Iris pigment epithelial cell (primary cell): ENCODE measurements around the gene CADM2.
"Not testable (repeated sequence)": the region's sequence is repeated elsewhere in the genome, so short reads cannot be mapped to it uniquely, and the experiment has no call there.

Experiments
- DNase-seq: peaks from one replicate; pipeline ENCODE4 v3.0.0-alpha.2; 2011; ENCODE audit warnings: low read depth

The CADM2 gene

GRCh38 chr3:84958495-84959469 lies at the start of gene CADM2:
TSS of gene CADM2 (plus strand) at chr3:84958989.
- peak; percentile 85 for DNase-seq

DNA sequence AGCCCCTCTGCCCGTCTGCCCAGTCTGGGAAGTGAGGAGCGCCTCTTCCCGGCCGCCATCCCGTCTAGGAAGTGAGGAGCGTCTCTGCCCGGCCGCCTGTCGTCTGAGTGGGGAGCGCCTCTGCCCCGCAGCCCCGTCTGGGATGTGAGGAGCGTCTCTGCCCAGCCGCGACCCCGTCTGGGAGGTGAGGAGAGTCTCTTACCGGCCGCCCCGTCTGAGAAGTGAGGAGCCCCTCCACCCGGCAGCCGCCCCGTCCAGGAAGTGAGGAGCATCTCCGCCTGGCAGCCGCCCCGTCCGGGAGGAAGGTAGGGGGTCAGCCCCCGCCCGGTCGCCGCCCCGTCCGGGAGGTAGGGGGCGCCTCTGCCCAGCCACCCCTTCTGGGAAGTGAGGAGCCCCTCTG lies 40.2 kb upstream of the CADM2 start:
- not testable (repeated sequence) for DNase-seq

DNA sequence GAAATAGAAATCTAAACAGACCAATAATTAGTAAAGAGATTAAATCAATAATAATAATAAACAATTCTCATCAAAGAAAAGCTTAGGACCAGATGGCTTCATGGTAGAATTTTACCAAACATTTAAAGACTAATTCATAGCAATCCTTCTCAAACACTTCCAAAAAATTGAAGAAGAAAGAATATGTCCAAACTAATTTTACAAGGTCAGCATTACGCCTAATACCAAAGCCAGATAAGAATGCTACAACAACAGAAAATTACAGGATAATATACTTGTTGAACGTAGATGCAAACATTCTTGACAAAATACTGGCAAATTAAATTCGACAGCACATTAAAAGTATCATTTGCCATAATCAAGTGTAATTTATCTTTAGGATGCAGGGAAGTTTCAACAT lies 36.1 kb upstream of the CADM2 start:
- no peak for DNase-seq

- no peak for DNase-seq
Measured at GRCh38 chr3:84925571-84925970, 33.2 kb upstream of the CADM2 start.

DNA sequence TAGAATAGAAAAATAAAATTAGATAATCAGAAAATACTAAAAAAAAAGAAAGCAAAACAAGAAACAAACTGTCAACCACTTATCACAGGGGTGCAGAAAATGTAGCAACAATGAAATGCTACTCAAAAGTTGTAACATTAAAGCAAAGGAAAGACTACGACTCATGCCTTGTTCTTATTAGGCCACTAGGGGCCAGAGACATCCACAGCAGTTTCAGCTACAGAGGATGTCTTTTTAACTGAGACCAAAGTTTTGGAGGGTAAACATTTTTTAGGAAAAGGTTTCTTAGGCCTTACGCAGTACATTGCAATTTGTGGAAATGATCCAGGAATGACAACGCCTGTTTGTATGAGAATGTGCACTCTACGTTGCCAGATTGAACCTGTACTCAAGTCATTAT lies 15.4 kb upstream of the CADM2 start:
- DNase-seq, result no peak

GRCh38 chr3:84946240-84946639 lies 12.5 kb upstream of the CADM2 start:
- DNase-seq, result peak; percentile 2

GRCh38 chr3:84959470-84960271 lies 882 bp downstream of the CADM2 start:
- no peak for DNase-seq

GRCh38 chr3:84960581-84960980 lies 1.8 kb downstream of the CADM2 start:
- DNase-seq, result no peak

- DNase-seq, result no peak
Measured at GRCh38 chr3:84961011-84961410, 2.2 kb downstream of the CADM2 start.

DNA sequence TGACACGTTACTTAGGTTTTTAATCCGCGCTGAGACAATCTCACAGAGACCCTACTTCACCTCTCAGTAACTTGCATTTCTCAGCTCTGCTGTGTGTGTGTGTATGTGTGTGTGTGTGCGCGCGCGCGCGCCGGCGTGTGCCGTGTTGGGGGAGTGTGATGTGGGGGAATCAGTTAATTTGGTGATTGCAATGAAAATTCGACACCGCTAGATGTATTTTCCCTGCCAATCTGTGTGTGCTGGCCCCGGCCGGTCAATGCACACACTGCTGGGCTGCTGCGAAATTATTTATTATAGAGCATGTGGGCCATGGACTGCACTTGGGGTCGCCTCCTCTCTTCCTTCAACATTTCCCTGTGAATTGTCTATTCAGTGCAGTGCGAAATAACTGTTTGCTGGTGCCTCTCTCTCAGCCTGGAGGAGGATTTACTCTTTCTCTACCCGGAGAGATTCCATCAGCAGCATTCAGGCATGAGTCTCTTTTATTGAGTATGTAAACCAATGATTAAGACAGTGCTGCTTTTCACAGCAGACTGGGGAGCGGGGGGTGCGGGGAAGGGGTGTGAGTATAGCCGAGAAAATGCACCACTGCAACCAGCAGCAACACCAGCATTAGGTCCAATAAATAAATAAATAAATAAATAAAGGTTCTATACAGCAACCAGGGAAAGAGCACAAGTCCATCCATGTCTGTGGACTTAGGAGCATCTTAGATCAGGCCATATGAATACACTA lies 2.9 kb downstream of the CADM2 start:
- no peak for DNase-seq

DNA sequence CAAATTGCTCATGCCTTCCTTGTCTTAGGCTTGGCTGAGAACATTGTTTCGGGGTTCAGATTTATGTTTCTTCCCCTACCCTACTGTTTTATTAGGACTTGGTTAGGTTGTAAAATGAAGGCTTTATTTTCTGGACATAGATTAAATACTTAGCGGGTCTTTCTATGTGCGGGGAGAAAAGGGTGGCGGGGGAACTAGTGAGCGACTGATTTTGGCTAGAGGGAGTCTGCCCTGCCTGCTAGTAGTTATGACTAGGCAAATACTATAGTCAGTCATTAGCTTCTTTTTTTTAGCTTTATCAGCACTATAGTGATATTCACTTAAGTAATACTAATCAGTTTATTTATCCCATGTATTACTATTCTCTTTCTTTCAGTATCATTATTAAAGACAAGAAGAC lies 3.6 kb downstream of the CADM2 start:
- DNase-seq, result no peak

DNA sequence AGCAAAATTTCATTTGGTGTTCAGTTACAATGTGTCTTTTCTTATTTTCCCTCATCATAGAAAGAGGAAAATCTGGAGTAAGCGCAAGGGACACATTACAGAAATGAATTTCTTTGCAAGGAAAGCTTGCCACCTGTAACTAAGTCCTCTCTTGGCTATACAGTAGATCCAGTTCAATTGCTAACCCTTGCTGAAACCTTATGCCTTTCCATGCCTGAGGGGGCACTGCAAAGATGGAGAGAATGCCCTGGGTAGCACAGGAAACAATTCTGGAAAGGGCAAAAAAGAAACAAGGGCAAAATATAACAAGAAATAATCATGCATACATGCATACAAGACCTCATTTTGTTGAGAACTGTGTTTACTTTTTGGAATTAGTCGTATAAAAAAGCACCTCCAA lies 4.3 kb downstream of the CADM2 start:
- no peak for DNase-seq

GRCh38 chr3:84965141-84965540 lies 6.4 kb downstream of the CADM2 start:
- peak; percentile 52 for DNase-seq

- DNase-seq, result peak; percentile 21
Measured at GRCh38 chr3:84967767-84968581, 9.2 kb downstream of the CADM2 start.

GRCh38 chr3:84968701-84969235 lies 10.0 kb downstream of the CADM2 start:
- no peak for DNase-seq

GRCh38 chr3:84974347-84974746 lies 15.6 kb downstream of the CADM2 start:
- DNase-seq, result peak; percentile 11

DNA sequence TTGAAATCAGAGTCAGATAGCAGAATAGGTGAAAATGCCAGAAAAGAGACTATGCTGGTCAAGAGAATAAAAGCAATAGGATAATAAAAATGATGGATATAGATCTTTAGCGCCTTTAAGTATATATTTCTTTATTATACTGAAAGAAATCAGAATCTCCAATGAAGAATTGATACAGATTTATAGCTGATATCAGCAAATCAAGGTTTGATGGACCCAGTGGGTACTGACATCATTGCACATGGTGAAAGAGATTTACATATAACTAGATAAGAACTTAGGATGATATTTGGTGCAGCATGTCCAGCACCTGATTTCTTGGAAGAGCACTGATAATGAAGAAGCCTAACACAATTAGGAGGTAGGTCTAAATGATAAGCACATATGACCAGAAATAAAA lies 18.2 kb downstream of the CADM2 start:
- DNase-seq, result no peak

DNA sequence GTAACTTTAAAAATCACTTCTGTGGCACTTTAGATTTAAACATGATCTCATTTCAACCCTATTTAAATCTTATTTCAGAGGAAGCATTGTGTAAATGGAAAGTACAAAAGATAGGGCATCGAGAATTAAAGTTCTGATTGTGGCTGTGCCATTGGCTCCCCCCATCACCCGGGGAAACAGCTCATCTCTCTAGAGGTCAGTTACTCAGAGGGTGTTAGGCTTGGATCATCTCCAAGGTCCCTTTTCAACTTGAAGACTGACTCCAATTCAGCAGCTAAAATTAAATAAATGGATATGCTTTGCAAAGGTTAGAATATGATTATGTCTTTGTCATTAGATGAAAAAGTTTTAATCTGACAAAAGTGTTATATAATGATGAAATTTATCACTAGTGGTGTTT lies 20.1 kb downstream of the CADM2 start:
- no peak for DNase-seq

DNA sequence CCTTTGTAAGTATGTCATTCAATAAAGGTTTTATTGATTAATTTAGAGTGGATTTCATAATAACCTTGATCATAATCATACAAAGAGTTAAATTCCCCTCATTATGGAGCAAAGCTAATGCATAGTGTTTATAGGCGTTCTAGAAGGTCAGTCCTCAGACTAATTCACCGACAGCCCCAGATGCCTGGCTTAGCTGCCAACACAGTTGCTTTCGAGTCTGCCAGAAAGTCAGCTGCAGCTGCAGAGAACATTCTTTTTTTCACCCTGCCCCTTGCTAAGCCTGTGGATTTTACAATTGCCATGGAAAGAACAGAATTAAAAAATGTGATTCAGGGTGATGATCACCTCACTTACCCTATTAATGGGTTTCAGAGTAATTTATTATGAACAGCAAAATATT lies 21.2 kb downstream of the CADM2 start:
- DNase-seq, result no peak

DNA sequence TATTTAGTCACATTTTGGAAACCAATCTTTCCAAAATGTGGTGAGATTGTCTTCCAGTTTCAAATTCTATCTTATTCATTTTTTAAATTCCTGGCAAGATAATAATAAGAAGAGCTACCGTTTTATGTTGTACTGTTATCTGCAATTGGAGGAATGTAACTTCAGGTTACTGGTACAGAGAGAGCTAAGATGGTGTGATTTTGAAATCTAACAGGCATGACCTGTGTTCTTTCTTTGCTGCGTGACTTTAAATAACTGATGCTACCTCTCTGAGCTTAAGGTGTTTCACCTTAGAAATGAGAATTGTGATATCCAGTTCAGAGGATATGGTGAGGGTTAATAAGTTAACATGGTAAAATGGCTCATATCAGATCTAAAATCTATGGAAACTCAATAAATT lies 21.7 kb downstream of the CADM2 start:
- no peak for DNase-seq

GRCh38 chr3:84983490-84983889 lies 24.7 kb downstream of the CADM2 start:
- no peak for DNase-seq
